HG03565 (cell line): ENCODE measurements around the gene SESN1.
"Not testable (repeated sequence)": the region's sequence is repeated elsewhere in the genome, so short reads cannot be mapped to it uniquely, and the experiment has no call there.

Experiments used
- ATAC-seq: cut with Tn5 transposase; IDR thresholded peaks from one replicate; pipeline ENCODE4 v1.9.1; 2021; ENCODE audit warnings: mild to moderate bottlenecking, moderate library complexity; ENCODE audit not compliant: unreplicated experiment

Gene SESN1

GRCh38 chr6:109002882-109003281 is 91.8 kb downstream of the SESN1 start:
- no peak for ATAC-seq

GRCh38 chr6:109002051-109002697 is 92.5 kb downstream of the SESN1 start:
- no peak for ATAC-seq

GRCh38 chr6:109001291-109001894 is 93.3 kb downstream of the SESN1 start:
- no peak for ATAC-seq

- no peak for ATAC-seq
Observed at GRCh38 chr6:109000289-109000688, 94.4 kb downstream of the SESN1 start.

- no peak for ATAC-seq
Observed at GRCh38 chr6:108999428-108999827, 95.2 kb downstream of the SESN1 start.

- no peak for ATAC-seq
Observed at GRCh38 chr6:108998485-108998884, 96.2 kb downstream of the SESN1 start.

- no peak for ATAC-seq
Observed at GRCh38 chr6:108996208-108996607, 98.4 kb downstream of the SESN1 start.

- ATAC-seq: no peak
Observed at GRCh38 chr6:108995296-108995695, 99.3 kb downstream of the SESN1 start.

- ATAC-seq: no peak
Observed at GRCh38 chr6:108993876-108994275, 100.8 kb downstream of the SESN1 start.

- ATAC-seq: no peak
Observed at GRCh38 chr6:108989700-108990099, 104.9 kb downstream of the SESN1 start.

GRCh38 chr6:108988765-108989164 is 105.9 kb downstream of the SESN1 start:
- no peak for ATAC-seq

- ATAC-seq: no peak
Observed at GRCh38 chr6:108988296-108988695, 106.3 kb downstream of the SESN1 start.

- no peak for ATAC-seq
Observed at GRCh38 chr6:108987156-108987555, 107.5 kb downstream of the SESN1 start.

GRCh38 chr6:108985301-108985700 is 109.3 kb downstream of the SESN1 start:
- no peak for ATAC-seq

- ATAC-seq: no peak
Observed at GRCh38 chr6:108983151-108983550, 111.5 kb downstream of the SESN1 start.

GRCh38 chr6:108982154-108983113 is 112.2 kb downstream of the SESN1 start:
- no peak for ATAC-seq

GRCh38 chr6:108978638-108979037 is 116.0 kb downstream of the SESN1 start:
- ATAC-seq: not testable (repeated sequence)

GRCh38 chr6:108974201-108974600 is 120.4 kb downstream of the SESN1 start:
- no peak for ATAC-seq

- ATAC-seq: no peak
Observed at GRCh38 chr6:108969776-108970175, 124.9 kb downstream of the SESN1 start.

GRCh38 chr6:108968325-108969316 is 126.0 kb downstream of the SESN1 start:
- no peak for ATAC-seq
